Measurements from ENCODE around the gene PTGDR2.

- TF ChIP-seq CTCF (IDR thresholded peaks at IDR 0.05; ENCODE audit: poor library complexity), result no peak
- TF ChIP-seq EZH2 (IDR thresholded peaks at IDR 0.05; ENCODE audit: borderline replicate concordance), result no peak
- no peak for TF ChIP-seq EZH2phosphoT487 (IDR thresholded peaks at IDR 0.05; ENCODE audit: low read depth, severe bottlenecking, unreplicated experiment)
Measured at GRCh38 chr11:60862171-60862570, 6.4 kb upstream of the PTGDR2 start.
